H7 (cell line): Measurements from ENCODE around the gene FAM83E. TPM values are rescaled to one million over a fixed set of nuclear protein-coding genes. Genes with fewer than 3 reads are reported as not detected.

Experiments
- DNase-seq: peaks from one replicate; pipeline ENCODE4 v3.0.0; 2012
- H3K27me3 ChIP-seq: 2 replicates; pipeline ENCODE4 v1.6.0; 2011; ENCODE audit warnings: mild to moderate bottlenecking, low read length; ENCODE audit not compliant: control insufficient read depth, insufficient read depth
- H3K36me3 ChIP-seq: replicated peaks from 2 replicates; pipeline ENCODE4 v1.5.1; 2011; ENCODE audit warnings: low read length; ENCODE audit not compliant: control insufficient read depth, insufficient read depth
- H3K4me3 ChIP-seq: 2 replicates; pipeline ENCODE4 v1.5.1; 2011; ENCODE audit warnings: low read depth, mild to moderate bottlenecking, control low read depth, low read length, moderate library complexity; ENCODE audit not compliant: insufficient read depth
- total RNA-seq: library from RNA; depleted of rRNA; stranded (reverse); fragments of >200 nt; shearing (Covaris generic); gene quantifications from 2 replicates; pipeline ENCODE4 v1.2.3, GENCODE V29; 2014

Gene FAM83E
- total RNA-seq, 1 experiment from 2014 or later = 4.0 TPM

- Histone ChIP-seq H3K36me3 (peaks cover 31% of the 10 kb centered on the region), H3K27me3 (no peaks in the 10 kb centered on the region), H3K4me3 (no peak overlapping the region)
- peak; percentile 74 for DNase-seq
Observed at GRCh38 chr19:48615231-48616040, 560 bp upstream of the FAM83E start.

GRCh38 chr19:48613852-48614435 lies 932 bp downstream of the FAM83E start:
- no peak for DNase-seq
- Histone ChIP-seq H3K27me3 (no peaks in the 10 kb centered on the region), H3K4me3 (no peak overlapping the region)

DNA sequence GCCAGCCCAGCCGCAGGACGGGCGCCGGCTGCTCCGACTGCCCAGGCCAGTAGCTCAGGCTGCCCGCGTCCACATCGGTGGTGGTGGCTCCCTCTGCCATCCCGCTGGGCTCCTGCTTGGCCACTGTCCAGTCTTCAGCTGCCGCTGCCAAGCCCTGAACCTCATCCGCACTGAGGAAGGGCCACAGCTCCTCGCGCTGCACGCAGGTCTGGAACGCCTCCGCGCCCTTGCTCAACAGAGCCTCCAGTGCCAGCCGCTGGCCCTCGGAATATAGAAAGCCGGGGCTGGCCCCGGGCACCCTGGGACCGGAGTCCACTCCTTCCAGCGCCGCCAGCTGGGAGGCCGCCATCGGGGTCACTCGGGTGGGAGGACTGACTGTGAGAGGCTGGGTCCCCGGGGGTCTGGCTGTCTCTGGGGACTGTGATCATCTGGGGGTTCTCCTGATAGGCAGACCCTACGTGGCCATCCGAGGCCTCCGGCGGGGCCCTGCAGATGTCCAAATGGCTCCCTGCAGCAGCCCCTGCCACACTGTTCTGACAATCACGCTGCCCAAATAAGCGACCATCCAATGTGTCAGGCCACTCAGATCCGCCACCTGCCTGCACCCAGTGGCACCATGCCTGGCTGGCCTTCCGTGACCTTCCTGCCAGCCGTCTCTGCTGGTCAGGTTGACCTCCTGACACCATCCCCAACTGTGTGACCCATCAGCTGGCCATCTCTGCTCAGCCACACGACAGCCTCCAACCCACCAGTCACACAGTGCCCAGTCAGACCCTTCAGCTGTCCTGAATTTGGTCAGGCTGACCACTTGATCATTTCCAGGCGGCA lies 1.6 kb downstream of the FAM83E start:
- DNase-seq = no peak
- no peak overlapping the region for H3K4me3 ChIP-seq
- no peaks in the 10 kb centered on the region for H3K27me3 ChIP-seq
- H3K36me3 ChIP-seq = peaks cover 31% of the 10 kb centered on the region

More at GRCh38 chr19:48613852-48614435, 932 bp downstream of the FAM83E start:
- H3K36me3 ChIP-seq = peaks cover 31% of the 10 kb centered on the region

- Histone ChIP-seq H3K36me3 (peaks cover 23% of the 10 kb centered on the region), H3K4me3 (no peak overlapping the region), H3K27me3 (no peaks in the 10 kb centered on the region)
- no peak for DNase-seq
Observed at GRCh38 chr19:48611872-48612271, 3.0 kb downstream of the FAM83E start.

- no peak overlapping the region for H3K4me3 ChIP-seq
- no peak for DNase-seq
- H3K27me3 ChIP-seq = no peaks in the 10 kb centered on the region
- peaks cover 8% of the 10 kb centered on the region for H3K36me3 ChIP-seq
Observed at GRCh38 chr19:48609571-48610108, 5.2 kb downstream of the FAM83E start.

- Histone ChIP-seq H3K36me3 (peaks cover 7% of the 10 kb centered on the region), H3K27me3 (no peaks in the 10 kb centered on the region), H3K4me3 (no peak overlapping the region)
- DNase-seq = peak; percentile 88
Observed at GRCh38 chr19:48608798-48609263, 6.0 kb downstream of the FAM83E start.

GRCh38 chr19:48607359-48607755 lies 7.5 kb downstream of the FAM83E start:
- DNase-seq = no peak
- peaks cover 4% of the 10 kb centered on the region for H3K36me3 ChIP-seq
- H3K27me3 ChIP-seq = no peaks in the 10 kb centered on the region
- no peak overlapping the region for H3K4me3 ChIP-seq

DNA sequence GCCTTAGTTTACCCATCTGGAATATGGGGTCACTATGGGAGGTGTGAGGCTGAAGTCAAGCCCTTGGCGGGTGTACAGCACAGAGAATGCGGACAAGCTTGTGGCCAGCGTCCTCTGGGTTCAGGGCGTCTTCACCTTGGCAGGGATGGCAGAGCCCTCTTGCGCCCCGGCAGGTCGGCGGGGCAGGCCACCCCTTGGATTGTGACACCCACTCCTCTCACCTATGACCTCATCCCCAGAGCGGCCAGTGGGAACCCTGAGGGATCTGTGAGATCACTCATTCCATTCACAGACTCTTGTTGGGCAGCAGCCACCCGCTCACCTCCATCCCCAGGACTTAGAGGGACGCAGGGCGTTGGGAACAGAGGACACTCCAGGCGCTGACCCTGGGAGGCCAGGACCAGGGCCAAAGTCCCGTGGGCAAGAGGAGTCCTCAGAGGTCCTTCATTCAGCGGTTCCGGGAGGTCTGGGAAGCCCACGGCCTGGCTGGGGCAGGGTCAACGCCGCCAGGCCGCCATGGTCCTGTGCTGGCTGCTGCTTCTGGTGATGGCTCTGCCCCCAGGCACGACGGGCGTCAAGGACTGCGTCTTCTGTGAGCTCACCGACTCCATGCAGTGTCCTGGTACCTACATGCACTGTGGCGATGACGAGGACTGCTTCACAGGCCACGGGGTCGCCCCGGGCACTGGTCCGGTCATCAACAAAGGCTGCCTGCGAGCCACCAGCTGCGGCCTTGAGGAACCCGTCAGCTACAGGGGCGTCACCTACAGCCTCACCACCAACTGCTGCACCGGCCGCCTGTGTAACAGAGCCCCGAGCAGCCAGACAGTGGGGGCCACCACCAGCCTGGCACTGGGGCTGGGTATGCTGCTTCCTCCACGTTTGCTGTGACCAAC lies 8.2 kb downstream of the FAM83E start, which contains the start of gene SPACA4:
Gene SPACA4, plus strand, starts transcription at position 280 of the 896 bp plus-strand sequence. Its CDS starts 237 bp downstream, at position 517.
- Histone ChIP-seq H3K4me3 (no peak within 1 kb of the TSS), H3K27me3 (no peaks in the 10 kb centered on the region), H3K36me3 (peaks cover 4% of the 10 kb centered on the region)
- no peak for DNase-seq

DNA sequence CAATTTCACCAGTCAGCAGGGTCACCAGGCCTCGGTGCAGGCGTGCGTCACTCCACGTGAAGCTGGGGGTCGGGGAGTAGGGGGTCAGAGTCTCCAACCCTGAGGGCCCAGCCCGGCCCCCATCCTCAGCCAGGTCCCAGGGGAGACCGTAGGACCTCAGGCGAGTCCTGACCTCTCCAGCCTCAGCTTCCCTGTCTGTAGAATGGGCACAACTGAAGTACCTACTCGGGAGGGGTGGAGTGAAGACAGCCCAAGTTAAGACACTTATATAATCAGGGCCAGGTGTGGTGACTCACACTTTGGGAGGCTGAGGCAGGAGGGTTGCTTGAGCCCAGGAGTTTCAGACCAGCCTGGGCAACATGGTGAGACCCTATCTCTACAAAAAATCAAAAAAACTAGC lies 11.0 kb downstream of the FAM83E start:
- no peak for DNase-seq
- Histone ChIP-seq H3K4me3 (no peak overlapping the region), H3K27me3 (no peaks in the 10 kb centered on the region), H3K36me3 (peaks cover 6% of the 10 kb centered on the region)

DNA sequence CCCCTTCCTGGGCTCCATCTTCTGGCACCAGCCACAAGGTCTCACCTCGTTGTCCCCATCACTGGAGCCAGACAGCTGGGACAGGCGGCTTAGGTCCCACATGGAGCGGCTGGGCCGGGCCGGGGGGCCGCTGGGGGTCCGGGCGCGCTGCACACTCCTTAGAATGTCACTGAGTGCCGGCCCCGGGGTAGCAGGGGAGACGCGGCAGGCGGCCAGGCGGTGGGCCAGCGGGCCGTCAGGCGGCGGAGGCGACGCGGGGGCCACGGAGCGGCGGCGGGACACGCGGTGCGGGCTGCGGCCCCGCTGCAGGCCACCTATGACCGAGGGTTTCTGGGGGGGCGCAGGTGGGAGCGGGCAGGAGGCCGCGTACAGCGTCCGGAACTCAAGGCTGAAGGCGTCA lies 11.4 kb downstream of the FAM83E start:
- Histone ChIP-seq H3K4me3 (no peak overlapping the region), H3K27me3 (no peaks in the 10 kb centered on the region), H3K36me3 (peaks cover 6% of the 10 kb centered on the region)
- DNase-seq = peak; percentile 66

DNA sequence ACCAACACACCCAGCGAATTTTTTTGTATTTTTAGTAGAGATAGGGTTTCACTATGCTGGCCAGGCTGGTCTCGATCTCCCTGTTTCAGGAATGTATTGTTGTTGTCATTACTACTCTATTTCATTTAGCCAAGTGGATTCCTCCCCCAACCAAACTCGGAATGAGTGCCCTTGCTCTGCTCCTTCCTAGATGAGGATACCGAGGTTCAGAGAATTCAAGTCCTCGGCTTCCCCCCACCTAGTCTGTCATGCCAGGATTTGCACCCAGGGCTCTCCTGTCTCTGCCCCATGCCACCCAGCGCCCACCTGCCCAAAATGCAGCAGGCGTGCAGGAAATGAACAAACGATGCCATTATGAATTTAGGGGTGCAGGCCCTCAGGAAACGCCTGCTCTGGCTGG lies 11.9 kb downstream of the FAM83E start:
- no peaks in the 10 kb centered on the region for H3K27me3 ChIP-seq
- no peak overlapping the region for H3K4me3 ChIP-seq
- peaks cover 6% of the 10 kb centered on the region for H3K36me3 ChIP-seq
- peak; percentile 45 for DNase-seq

- peak; percentile 57 for DNase-seq
- H3K4me3 ChIP-seq = no peak overlapping the region
- no peaks in the 10 kb centered on the region for H3K27me3 ChIP-seq
- peaks cover 3% of the 10 kb centered on the region for H3K36me3 ChIP-seq
Observed at GRCh38 chr19:48600679-48601417, 14.0 kb downstream of the FAM83E start.
